ENCODE measurements around the gene TMC8. TPM values are rescaled to one million over a fixed set of nuclear protein-coding genes. Genes with fewer than 3 reads are reported as not detected.

TMC8 gene
- total RNA-seq, 1 experiment from 2014 or later = not detected

DNA sequence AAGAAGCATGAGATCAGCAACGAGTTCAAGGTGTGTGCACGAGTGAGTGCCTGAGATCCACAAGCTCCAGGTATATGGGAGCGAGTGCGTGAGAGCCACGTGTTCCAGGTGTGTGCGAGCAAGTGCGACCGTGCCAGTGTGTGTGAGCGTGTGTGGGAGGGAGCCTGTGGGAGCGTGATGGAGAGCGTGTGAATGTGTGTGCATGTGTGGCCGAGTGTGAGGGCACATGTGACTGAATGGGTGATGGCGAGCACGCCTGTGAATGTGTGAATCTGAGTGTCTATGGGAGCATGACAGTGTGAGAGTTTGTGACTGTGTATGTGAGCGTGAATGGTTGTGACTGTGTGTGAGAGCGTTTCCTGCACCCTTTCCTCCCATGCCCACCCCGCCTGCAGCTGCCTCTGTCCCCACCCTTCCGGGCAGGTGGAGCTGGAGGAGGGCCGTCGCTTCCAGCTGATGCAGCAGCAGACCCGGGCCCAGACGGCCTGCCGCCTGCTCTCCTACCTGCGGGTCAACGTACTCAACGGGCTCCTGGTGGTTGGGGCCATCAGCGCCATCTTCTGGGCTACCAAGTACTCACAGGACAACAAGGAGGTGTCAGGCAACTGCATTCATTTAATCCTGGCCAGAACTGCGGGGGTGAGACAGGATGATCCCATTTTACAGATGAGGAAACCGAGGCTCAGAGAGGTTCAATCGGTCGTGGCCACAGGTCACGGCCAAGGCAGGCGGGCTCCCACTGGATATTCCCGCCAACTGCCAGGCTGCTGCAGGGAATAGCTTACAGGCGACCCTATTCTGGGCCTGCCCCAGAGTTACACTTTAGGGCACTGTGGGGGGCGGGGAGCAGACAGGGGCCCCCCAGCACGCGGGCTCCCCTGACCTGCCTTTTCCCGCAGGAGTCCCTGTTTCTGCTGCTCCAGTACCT, 3.7 kb downstream of the TMC8 start:
- Mint-ChIP-seq H3K4me1 (ENCODE audit: low read depth, unreplicated experiment) (peaks cover 7% of the 10 kb centered on the region), H3K27me3 (ENCODE audit: insufficient read depth, unreplicated experiment) (no peaks in the 10 kb centered on the region), H3K36me3 (ENCODE audit: insufficient read depth, unreplicated experiment) (peaks cover 9% of the 10 kb centered on the region), H3K4me3 (ENCODE audit: unreplicated experiment) (no peak overlapping the region), H3K27ac (ENCODE audit: unreplicated experiment) (no peak overlapping the region), H3K9me3 (ENCODE audit: unreplicated experiment) (no peaks in the 10 kb centered on the region)
- no peaks in the 10 kb centered on the region for H3K9me3 ChIP-seq
- BruUV-seq (replicated peaks) = no TSS peak
- H3K4me1 ChIP-seq = 0 out of 2 replicates have a peak, but pooled peaks cover 7% of the 10 kb centered on the region
- CTCF ChIA-PET = interaction anchor here (0.6 kb wide), 2 partner anchors 24 to 538 kb away, joined by 4 to 5 read pairs; no protein-coding TSS in a partner anchor
- DNase-seq = peak; percentile 71 to 78
- H3K36me3 ChIP-seq (ENCODE audit: control insufficient read depth, insufficient read depth, low read length) = no peaks in the 10 kb centered on the region
- peak; percentile 33 to 43 for TF ChIP-seq CTCF (IDR thresholded peaks at IDR 0.05; ENCODE audit: insufficient read depth in 1 of 2, low read depth in 1 of 2, low read length in 1 of 2, severe bottlenecking in 1 of 2, unreplicated experiment in 1 of 2)
- H3K4me3 ChIP-seq (ENCODE audit: low read depth, low read length) = no peak overlapping the region
- intact Hi-C loops (cut with micrococcal nuclease; ENCODE audit: unreplicated experiment) = loop anchor here (1.0 kb wide), 1 partner anchor 22 kb away; no protein-coding TSS in a partner anchor
- H3K27me3 ChIP-seq (replicated peaks; ENCODE audit: control insufficient read depth, insufficient read depth, low read length) = no peaks in the 10 kb centered on the region
- POLR2A ChIA-PET = no interaction called here

- Mint-ChIP-seq H3K9me3 (ENCODE audit: unreplicated experiment) (no peaks in the 10 kb centered on the region), H3K27ac (ENCODE audit: unreplicated experiment) (no peak overlapping the region), H3K27me3 (ENCODE audit: insufficient read depth, unreplicated experiment) (no peaks in the 10 kb centered on the region), H3K36me3 (ENCODE audit: insufficient read depth, unreplicated experiment) (peaks cover 4% of the 10 kb centered on the region), H3K4me1 (ENCODE audit: low read depth, unreplicated experiment) (no peaks in the 10 kb centered on the region), H3K4me3 (ENCODE audit: unreplicated experiment) (no peak overlapping the region)
- H3K36me3 ChIP-seq (ENCODE audit: control insufficient read depth, insufficient read depth, low read length) = no peaks in the 10 kb centered on the region
- TF ChIP-seq CTCF (IDR thresholded peaks at IDR 0.05; ENCODE audit: insufficient read depth in 1 of 2, low read depth in 1 of 2, low read length in 1 of 2, severe bottlenecking in 1 of 2, unreplicated experiment in 1 of 2) = no peak
- ChIA-PET POLR2A (no interaction called here), CTCF (interaction anchor here (0.6 kb wide), 3 partner anchors 23 to 539 kb away, joined by 4 to 6 read pairs (median 5); no protein-coding TSS in a partner anchor)
- peaks cover 7% of the 10 kb centered on the region; the same call in 1 of the 2 replicates for H3K4me1 ChIP-seq
- no peak for DNase-seq
- no peaks in the 10 kb centered on the region for H3K27me3 ChIP-seq (replicated peaks; ENCODE audit: control insufficient read depth, insufficient read depth, low read length)
- H3K4me3 ChIP-seq (ENCODE audit: low read depth, low read length) = no peak overlapping the region
- no TSS peak for BruUV-seq (replicated peaks)
- intact Hi-C loops (cut with micrococcal nuclease; ENCODE audit: unreplicated experiment) = loop anchor here (1.0 kb wide), 1 partner anchor 23 kb away; no protein-coding TSS in a partner anchor
- H3K9me3 ChIP-seq = no peaks in the 10 kb centered on the region
Measured at GRCh38 chr17:78134899-78135385, 4.4 kb downstream of the TMC8 start.

DNA sequence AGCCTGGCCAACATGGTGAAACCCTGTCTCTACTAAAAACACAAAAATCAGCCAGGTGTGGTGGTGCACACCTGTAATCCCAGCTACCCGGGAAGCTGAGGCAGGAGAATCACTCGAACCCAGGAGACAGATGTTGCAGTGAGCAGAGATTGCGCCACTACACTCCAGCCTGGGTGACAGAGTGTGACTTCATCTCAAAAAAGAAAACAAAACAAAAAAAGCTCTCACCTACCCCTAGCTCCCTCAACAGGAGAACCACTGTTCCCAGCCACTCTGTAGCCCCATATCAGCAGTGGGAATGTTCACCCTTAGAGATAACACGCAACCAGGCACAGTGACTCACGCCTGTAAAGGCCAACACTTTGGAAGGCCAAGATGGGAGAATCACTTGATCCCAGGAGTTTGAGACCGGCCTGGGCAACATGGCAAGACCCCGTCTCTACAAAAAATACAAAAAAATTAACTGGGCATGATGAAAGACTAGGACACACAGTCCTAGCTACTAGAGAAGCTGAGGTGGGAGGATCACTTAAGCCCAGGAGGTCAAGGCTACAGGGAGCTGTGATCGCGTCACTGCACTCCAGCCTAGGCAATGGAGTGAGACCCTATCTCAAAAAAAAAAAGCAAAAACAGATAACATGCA, 5.4 kb downstream of the TMC8 start:
- Mint-ChIP-seq H3K36me3 (ENCODE audit: insufficient read depth, unreplicated experiment) (peaks cover 8% of the 10 kb centered on the region), H3K27ac (ENCODE audit: unreplicated experiment) (no peak overlapping the region), H3K9me3 (ENCODE audit: unreplicated experiment) (no peaks in the 10 kb centered on the region), H3K27me3 (ENCODE audit: insufficient read depth, unreplicated experiment) (no peaks in the 10 kb centered on the region), H3K4me3 (ENCODE audit: unreplicated experiment) (no peak overlapping the region), H3K4me1 (ENCODE audit: low read depth, unreplicated experiment) (peaks cover 5% of the 10 kb centered on the region)
- Histone ChIP-seq H3K9me3 (no peaks in the 10 kb centered on the region), H3K36me3 (ENCODE audit: control insufficient read depth, insufficient read depth, low read length) (no peaks in the 10 kb centered on the region), H3K4me1 (peaks cover 13% of the 10 kb centered on the region), H3K4me3 (ENCODE audit: low read depth, low read length) (no peak overlapping the region), H3K27me3 (replicated peaks; ENCODE audit: control insufficient read depth, insufficient read depth, low read length) (no peaks in the 10 kb centered on the region)
- intact Hi-C loops (cut with micrococcal nuclease; ENCODE audit: unreplicated experiment) = no loop called here
- POLR2A ChIA-PET = no interaction called here
- no peak for DNase-seq
- CTCF ChIA-PET = interaction anchor here (0.7 kb wide), 1 partner anchor 30 kb away, joined by 3 read pairs; no protein-coding TSS in a partner anchor
- BruUV-seq (replicated peaks) = no TSS peak
- no peak for TF ChIP-seq CTCF (IDR thresholded peaks at IDR 0.05; ENCODE audit: insufficient read depth in 1 of 2, low read depth in 1 of 2, low read length in 1 of 2, severe bottlenecking in 1 of 2, unreplicated experiment in 1 of 2)

All from Caco-2 (cell line).